Endodermal cell (in vitro differentiated cells): Measurements from ENCODE around the gene ZNF775. TPM values are rescaled to one million over a fixed set of nuclear protein-coding genes. Genes with fewer than 3 reads are reported as not detected.

Experiments used
- DNase-seq: peaks from one replicate; pipeline ENCODE4 v3.0.0-alpha.2; 2017
- H3K27ac ChIP-seq: 2 replicates; pipeline ENCODE4 v1.5.1; 2013; ENCODE audit warnings: mild to moderate bottlenecking, low read depth, low read length, moderate library complexity
- H3K27me3 ChIP-seq: 2 replicates; pipeline ENCODE4 v1.6.1; 2013; ENCODE audit warnings: mild to moderate bottlenecking, low read length, moderate library complexity; ENCODE audit not compliant: insufficient read depth, control insufficient read depth, poor library complexity, severe bottlenecking
- H3K36me3 ChIP-seq: 2 replicates; pipeline ENCODE4 v1.7.0; 2013; ENCODE audit warnings: mild to moderate bottlenecking, low read length, moderate library complexity; ENCODE audit not compliant: control insufficient read depth, insufficient read depth
- H3K4me1 ChIP-seq: one replicate; pipeline ENCODE4 v1.7.0; 2013; ENCODE audit warnings: low read length; ENCODE audit not compliant: control insufficient read depth, insufficient read depth
- H3K4me3 ChIP-seq: 2 replicates; pipeline ENCODE4 v1.5.1; 2013; ENCODE audit warnings: mild to moderate bottlenecking, low read length, moderate library complexity
- H3K9ac ChIP-seq: 2 replicates; pipeline ENCODE4 v1.6.1; 2013; ENCODE audit warnings: mild to moderate bottlenecking, low read length, moderate library complexity; ENCODE audit not compliant: poor library complexity, severe bottlenecking; ENCODE audit errors: extremely low read depth
- H3K9me3 ChIP-seq: 2 replicates; pipeline ENCODE4 v1.6.1; 2013; ENCODE audit warnings: mild to moderate bottlenecking, low read length, moderate library complexity; ENCODE audit not compliant: control insufficient read depth
- H3K27ac Mint-ChIP-seq: 2 replicates; pipeline ENCODE4 v1.8.0; 2020; ENCODE audit warnings: mixed read lengths
- H3K27me3 Mint-ChIP-seq: 2 replicates; pipeline ENCODE4 v1.8.0; 2021; ENCODE audit warnings: mild to moderate bottlenecking, mixed read lengths; ENCODE audit not compliant: insufficient read depth
- H3K36me3 Mint-ChIP-seq: 2 replicates; pipeline ENCODE4 v1.8.0; 2020; ENCODE audit warnings: low read depth, mixed read lengths
- H3K4me1 Mint-ChIP-seq: 2 replicates; pipeline ENCODE4 v1.8.0; 2020; ENCODE audit warnings: mixed read lengths
- H3K4me3 Mint-ChIP-seq: 2 replicates; pipeline ENCODE4 v1.8.0; 2020; ENCODE audit warnings: mild to moderate bottlenecking, moderate library complexity, mixed read lengths
- H3K9me3 Mint-ChIP-seq: 2 replicates; pipeline ENCODE4 v1.8.0; 2020; ENCODE audit warnings: mild to moderate bottlenecking, mixed read lengths
- CTCF ChIP-seq: fragments of 200-600 bp; sonication (generic); conservative IDR thresholded peaks from 2 replicates; pipeline ENCODE4 v1.5.0; 2021; ENCODE audit warnings: antibody characterized with exemption, mild to moderate bottlenecking
- WGBS, 2 experiments: methylation state at CpG; one replicate each; pipeline versions ENCODE4 v1.1.5 to v1.1.7; 2013; ENCODE audit warnings: missing lambda C conversion rate in 2 of 2, mixed read lengths in 1 of 2; ENCODE audit not compliant: insufficient coverage in 1 of 2, insufficient read length in 1 of 2; 5-methylcytosine and 5-hydroxymethylcytosine counted together
- total RNA-seq, 2 donors: library from RNA; stranded (reverse); fragmentation: NEBNext Ultra II Directional in 1 of 2; extraction: Animal tissue kit (Norgen Biotek cat#: 25700) in 1 of 2; gene quantifications; 2 replicates in 1 of 2; 3 replicates in 1 of 2; pipeline ENCODE4 v1.2.1, GENCODE V29; 2021

ZNF775 gene
- total RNA-seq, 2 donors from 2014 or later = 10.0 to 11.3 TPM

GRCh38 chr7:150378115-150378852 is 846 bp upstream of the ZNF775 start:
- Mint-ChIP-seq H3K4me3 (peak overlapping the region; percentile 93), H3K27ac (peak overlapping the region; percentile 91), H3K4me1 (peaks cover 66% of the 10 kb centered on the region), H3K9me3 (no peaks in the 10 kb centered on the region), H3K36me3 (peaks cover 15% of the 10 kb centered on the region), H3K27me3 (no peaks in the 10 kb centered on the region)
- peak; percentile 59 for TF ChIP-seq CTCF
- no peaks in the 10 kb centered on the region for H3K27me3 ChIP-seq
- peak overlapping the region; percentile 92 for H3K4me3 ChIP-seq
- peaks cover 20% of the 10 kb centered on the region for H3K4me1 ChIP-seq
- peak; percentile 97 for DNase-seq
- H3K36me3 ChIP-seq = peaks cover 10% of the 10 kb centered on the region
- H3K9ac ChIP-seq = peak overlapping the region; percentile 89
- no peaks in the 10 kb centered on the region for H3K9me3 ChIP-seq
- 3 to 9% methylated on average over 14 to 32 of the region's 32 CpGs for WGBS, 2 experiments
- H3K27ac ChIP-seq = peak overlapping the region; percentile 99

- Mint-ChIP-seq H3K27me3 (no peaks in the 10 kb centered on the region), H3K4me1 (peaks cover 61% of the 10 kb centered on the region), H3K27ac (peak overlapping the region; percentile 89), H3K36me3 (peaks cover 3% of the 10 kb centered on the region), H3K9me3 (no peaks in the 10 kb centered on the region), H3K4me3 (peak overlapping the region; percentile 93)
- WGBS, 2 experiments = 1 to 7% methylated on average over 6 to 52 of the region's 52 CpGs
- peak; percentile 81 for DNase-seq
- no peak for TF ChIP-seq CTCF
- peak overlapping the region; percentile 92 for H3K4me3 ChIP-seq
- peak overlapping the region; percentile 49 for H3K9ac ChIP-seq
- H3K4me1 ChIP-seq = peaks cover 14% of the 10 kb centered on the region
- no peaks in the 10 kb centered on the region for H3K36me3 ChIP-seq
- no peaks in the 10 kb centered on the region for H3K9me3 ChIP-seq
- peak overlapping the region; percentile 96 for H3K27ac ChIP-seq
- no peaks in the 10 kb centered on the region for H3K27me3 ChIP-seq
Observed at GRCh38 chr7:150379441-150380379, 580 bp downstream of the ZNF775 start.

GRCh38 chr7:150380463-150380862 is 1.3 kb downstream of the ZNF775 start:
- peaks cover 14% of the 10 kb centered on the region for H3K4me1 ChIP-seq

More at GRCh38 chr7:150380463-150380862, 1.3 kb downstream of the ZNF775 start:
- TF ChIP-seq CTCF = no peak
- Histone ChIP-seq H3K27ac (peak overlapping the region; percentile 96), H3K9ac (peak overlapping the region; percentile 49), H3K27me3 (no peaks in the 10 kb centered on the region), H3K36me3 (no peaks in the 10 kb centered on the region), H3K9me3 (no peaks in the 10 kb centered on the region), H3K4me3 (peak overlapping the region; percentile 92)
- Mint-ChIP-seq H3K36me3 (peaks cover under 1% of the 10 kb centered on the region), H3K27ac (peak overlapping the region; percentile 45), H3K4me1 (peaks cover 65% of the 10 kb centered on the region), H3K27me3 (no peaks in the 10 kb centered on the region), H3K9me3 (no peaks in the 10 kb centered on the region), H3K4me3 (peak overlapping the region; percentile 93)
- DNase-seq = no peak
- WGBS, 2 experiments = 76 to 80% methylated on average over 10 to 11 of the region's 11 CpGs
